Common myeloid progenitor, CD34-positive (primary cell): ENCODE data around the gene CNFN.

Experiments used
- CTCF ChIA-PET: fragments of 350-600 bp; sonication (Branson Sonifier 250); formaldehyde crosslinking; loops from one replicate; lab custom pipeline; 2021; ENCODE audit warnings: antibody characterized with exemption; lab: Charles Lee
- POLR2A ChIA-PET: fragments of 350-600 bp; sonication (Branson Sonifier 250); formaldehyde crosslinking; loops from one replicate; lab custom pipeline; 2021; ENCODE audit warnings: antibody characterized with exemption; lab: Charles Lee
- DNase-seq, 3 donors: peaks; one replicate each; pipeline versions ENCODE4 v3.0.0 to v3.0.0-alpha.2; 2013
- H3K27ac ChIP-seq, 2 experiments: 1 replicate in 1 of 2; 2 replicates in 1 of 2; pipeline ENCODE4 v1.7.0; 2013; ENCODE audit warnings: inconsistent platforms in 2 of 2, low read length in 2 of 2, mild to moderate bottlenecking in 2 of 2, low read depth in 1 of 2, moderate library complexity in 1 of 2; ENCODE audit not compliant: severe bottlenecking in 2 of 2, insufficient read depth in 1 of 2, poor library complexity in 1 of 2
- H3K27me3 ChIP-seq, 5 experiments: replicated peaks in 2 of 5; 1 replicate in 3 of 5; 2 replicates in 2 of 5; pipeline versions ENCODE4 v1.6.1 to v1.7.0; 2013; ENCODE audit warnings: low read length in 4 of 5, mild to moderate bottlenecking in 2 of 5, moderate library complexity in 2 of 5, inconsistent platforms in 1 of 5; ENCODE audit not compliant: insufficient read depth in 5 of 5, control insufficient read depth in 4 of 5
- H3K36me3 ChIP-seq, 4 experiments: 1 replicate in 2 of 4; 2 replicates in 2 of 4; pipeline versions ENCODE4 v1.6.1 to v1.7.0; 2013; ENCODE audit warnings: low read length in 3 of 4, control low read depth in 1 of 4, mild to moderate bottlenecking in 1 of 4; ENCODE audit not compliant: control insufficient read depth in 4 of 4, insufficient read depth in 4 of 4
- H3K4me1 ChIP-seq, 4 experiments: 1 replicate in 3 of 4; 2 replicates in 1 of 4; pipeline versions ENCODE4 v1.6.1 to v1.7.1; 2013; ENCODE audit warnings: low read length in 3 of 4, mild to moderate bottlenecking in 3 of 4, control low read depth in 1 of 4, inconsistent platforms in 1 of 4, moderate library complexity in 1 of 4; ENCODE audit not compliant: control insufficient read depth in 4 of 4, insufficient read depth in 4 of 4; ENCODE audit errors: control extremely low read depth in 1 of 4
- H3K4me3 ChIP-seq, 7 experiments: 1 replicate in 4 of 7; 2 replicates in 3 of 7; pipeline versions ENCODE4 v1.5.1 to v1.7.0; 2013; ENCODE audit warnings: mild to moderate bottlenecking in 7 of 7, low read length in 6 of 7, moderate library complexity in 6 of 7, inconsistent platforms in 2 of 7, low read depth in 2 of 7, control low read depth in 1 of 7; ENCODE audit not compliant: insufficient read depth in 4 of 7, control insufficient read depth in 1 of 7; ENCODE audit errors: extremely low read depth in 1 of 7
- H3K9me3 ChIP-seq, 5 experiments: 1 replicate in 4 of 5; 2 replicates in 1 of 5; pipeline versions ENCODE4 v1.6.1 to v1.7.1; 2013; ENCODE audit warnings: low read length in 4 of 5, mild to moderate bottlenecking in 2 of 5, inconsistent platforms in 1 of 5, low read depth in 1 of 5, moderate library complexity in 1 of 5; ENCODE audit not compliant: control insufficient read depth in 4 of 5, insufficient read depth in 2 of 5; ENCODE audit errors: control extremely low read depth in 1 of 5
- WGBS: methylation state at CpG from one replicate; pipeline ENCODE4 v1.1.5; 2013; ENCODE audit not compliant: insufficient coverage; 5-methylcytosine and 5-hydroxymethylcytosine counted together

CNFN gene

GRCh38 chr19:42396381-42397262 lies 6.5 kb upstream of the CNFN start:
- CTCF ChIA-PET: interaction anchor here (1.0 to 1.5 kb wide), 4 partner anchors 10 to 15 kb away, joined by 3 to 5 read pairs (median 3); no protein-coding TSS in a partner anchor
- peak; percentile 97 to 99 (median 99) for DNase-seq
- no peaks in the 10 kb centered on the region for H3K9me3 ChIP-seq
- under 1% methylated on average over 37 of the region's 42 CpGs for WGBS
- H3K36me3 ChIP-seq: no peaks in the 10 kb centered on the region
- peaks cover 0 to 4% (median 0%) of the 10 kb centered on the region in 5 experiments for H3K27me3 ChIP-seq
- H3K4me1 ChIP-seq: peaks cover 0 to 30% (median 25%) of the 10 kb centered on the region in 4 experiments
- H3K27ac ChIP-seq: peak overlapping the region; percentile 78 to 88
- POLR2A ChIA-PET: interaction anchor here (0.6 to 1.0 kb wide), 5 partner anchors 7 to 27 kb away, joined by 3 to 4 read pairs (median 3); no protein-coding TSS in a partner anchor
- H3K4me3 ChIP-seq: peak overlapping the region; percentile 45 to 97 (median 85)

- POLR2A ChIA-PET: no interaction called here
- Histone ChIP-seq H3K4me3 (no peak overlapping the region), H3K4me1 (peaks cover 0 to 21% (median 20%) of the 10 kb centered on the region in 4 experiments), H3K9me3 (no peaks in the 10 kb centered on the region), H3K27ac (no peak overlapping the region), H3K27me3 (peaks cover 0 to 21% (median 6%) of the 10 kb centered on the region in 5 experiments), H3K36me3 (no peaks in the 10 kb centered on the region)
- CTCF ChIA-PET: interaction anchor here (0.7 kb wide), 1 partner anchor 12 kb away, joined by 3 read pairs; no protein-coding TSS in a partner anchor
- no peak for DNase-seq
- WGBS: 95% methylated on average over 5 of the region's 8 CpGs
Measured at GRCh38 chr19:42394751-42395150, 4.7 kb upstream of the CNFN start.

GRCh38 chr19:42392165-42392564 lies 2.1 kb upstream of the CNFN start:
- peaks cover 0 to 17% (median 12%) of the 10 kb centered on the region in 4 experiments for H3K4me1 ChIP-seq
- POLR2A ChIA-PET: no interaction called here
- no peaks in the 10 kb centered on the region for H3K36me3 ChIP-seq
- 96% methylated on average over 4 of the region's 4 CpGs for WGBS
- no peak overlapping the region for H3K27ac ChIP-seq
- CTCF ChIA-PET: interaction anchor here (0.8 to 1.4 kb wide), 3 partner anchors 8 to 21 kb away, joined by 3 read pairs; no protein-coding TSS in a partner anchor
- no peaks in the 10 kb centered on the region for H3K9me3 ChIP-seq
- DNase-seq: no peak
- no peak overlapping the region for H3K4me3 ChIP-seq
- peaks cover 0 to 32% (median 12%) of the 10 kb centered on the region in 5 experiments for H3K27me3 ChIP-seq

GRCh38 chr19:42388851-42389489 lies 1.1 kb downstream of the CNFN start:
- WGBS: 85% methylated on average over 14 of the region's 20 CpGs
- DNase-seq: no peak
- Histone ChIP-seq H3K36me3 (no peaks in the 10 kb centered on the region), H3K27ac (no peak overlapping the region), H3K27me3 (peaks cover 0 to 32% (median 12%) of the 10 kb centered on the region in 5 experiments), H3K4me1 (peaks cover 0 to 8% (median 5%) of the 10 kb centered on the region in 4 experiments), H3K4me3 (no peak overlapping the region), H3K9me3 (no peaks in the 10 kb centered on the region)
- ChIA-PET POLR2A (no interaction called here), CTCF (interaction anchor here (4.1 kb wide), 1 partner anchor 11 kb away, joined by 16 read pairs; no protein-coding TSS in a partner anchor)

- DNase-seq: peak; percentile 62 to 73 (median 67)
- peak overlapping the region; percentile 24 to 78 (median 46) for H3K4me3 ChIP-seq
- peaks cover 0 to 31% (median 12%) of the 10 kb centered on the region in 5 experiments for H3K27me3 ChIP-seq
- H3K4me1 ChIP-seq: peaks cover 0 to 8% (median 5%) of the 10 kb centered on the region in 4 experiments
- no peak overlapping the region for H3K27ac ChIP-seq
- POLR2A ChIA-PET: no interaction called here
- CTCF ChIA-PET: interaction anchor here (1.1 to 4.1 kb wide), 4 partner anchors 9 to 16 kb away, joined by 3 to 16 read pairs (median 5); no protein-coding TSS in a partner anchor
- 2% methylated on average over 40 of the region's 48 CpGs for WGBS
- no peaks in the 10 kb centered on the region for H3K36me3 ChIP-seq
- H3K9me3 ChIP-seq: no peaks in the 10 kb centered on the region
Measured at GRCh38 chr19:42386974-42387707, 3.0 kb downstream of the CNFN start.

GRCh38 chr19:42380155-42380554 lies 9.9 kb downstream of the CNFN start:
- no peaks in the 10 kb centered on the region for H3K9me3 ChIP-seq
- 97% methylated on average over 5 of the region's 6 CpGs for WGBS
- H3K27ac ChIP-seq: no peak overlapping the region
- ChIA-PET CTCF (interaction anchor here (0.6 to 1.0 kb wide), 2 partner anchors 150 to 301 kb away, joined by 3 read pairs; no protein-coding TSS in a partner anchor), POLR2A (no interaction called here)
- peaks cover 0 to 12% (median 5%) of the 10 kb centered on the region in 4 experiments for H3K36me3 ChIP-seq
- no peak for DNase-seq
- no peaks in the 10 kb centered on the region for H3K4me1 ChIP-seq
- H3K27me3 ChIP-seq: peaks cover 0 to 13% (median 2%) of the 10 kb centered on the region in 5 experiments
- H3K4me3 ChIP-seq: no peak overlapping the region
